ENCODE data around the gene PLPPR4. TPM values are rescaled to one million over a fixed set of nuclear protein-coding genes. Genes with fewer than 3 reads are reported as not detected.
"Not testable (repeated sequence)": the region's sequence is repeated elsewhere in the genome, so short reads cannot be mapped to it uniquely, and the experiment has no call there.

The PLPPR4 gene
- total RNA-seq, 1 donor from 2014 or later, result 3.9 TPM

- DNase-seq, result no peak
Measured at GRCh38 chr1:99269321-99269720, 5.0 kb downstream of the PLPPR4 start.

- DNase-seq, result no peak
Measured at GRCh38 chr1:99270646-99271045, 6.4 kb downstream of the PLPPR4 start.

DNA sequence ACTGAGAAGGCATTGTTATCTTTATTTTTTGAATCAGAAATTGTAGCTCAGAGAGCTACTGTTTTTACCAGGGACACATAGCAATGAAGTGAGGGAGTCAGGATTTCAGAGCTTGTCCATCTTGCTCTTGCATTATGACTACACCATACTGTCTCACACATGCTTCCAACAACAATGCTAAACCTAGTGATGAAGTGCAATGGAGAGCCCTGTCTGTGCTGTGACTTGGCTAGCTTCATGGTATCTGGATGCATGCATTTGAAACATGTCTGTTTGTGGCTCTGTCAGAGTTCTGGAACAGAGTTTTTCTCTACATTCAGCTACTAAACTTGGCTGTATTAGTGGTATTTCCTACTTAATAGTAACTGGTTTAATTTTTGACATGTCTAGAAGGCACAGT is 7.0 kb downstream of the PLPPR4 start:
- DNase-seq, result no peak

- DNase-seq, result no peak
Measured at GRCh38 chr1:99277066-99277465, 12.8 kb downstream of the PLPPR4 start.

DNA sequence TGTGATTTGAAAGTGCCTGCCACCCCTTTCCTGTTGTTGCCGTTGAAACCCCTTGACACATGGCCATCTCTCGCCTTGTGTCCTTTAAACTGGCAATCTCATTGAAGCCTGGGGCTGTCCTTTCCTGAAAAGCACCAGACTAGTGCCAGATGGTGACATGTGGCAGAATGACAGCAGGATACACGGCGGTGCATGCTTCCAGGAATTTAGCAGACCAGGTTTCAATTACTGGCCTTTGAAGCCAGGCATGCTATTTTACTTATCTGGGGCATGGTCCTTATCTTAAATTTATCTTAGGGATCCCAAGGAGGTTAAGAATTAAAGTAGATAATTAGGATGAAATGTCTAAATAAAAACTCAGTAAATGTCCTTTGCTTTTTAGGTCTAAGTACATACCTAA is 15.2 kb downstream of the PLPPR4 start:
- DNase-seq, result no peak

DNA sequence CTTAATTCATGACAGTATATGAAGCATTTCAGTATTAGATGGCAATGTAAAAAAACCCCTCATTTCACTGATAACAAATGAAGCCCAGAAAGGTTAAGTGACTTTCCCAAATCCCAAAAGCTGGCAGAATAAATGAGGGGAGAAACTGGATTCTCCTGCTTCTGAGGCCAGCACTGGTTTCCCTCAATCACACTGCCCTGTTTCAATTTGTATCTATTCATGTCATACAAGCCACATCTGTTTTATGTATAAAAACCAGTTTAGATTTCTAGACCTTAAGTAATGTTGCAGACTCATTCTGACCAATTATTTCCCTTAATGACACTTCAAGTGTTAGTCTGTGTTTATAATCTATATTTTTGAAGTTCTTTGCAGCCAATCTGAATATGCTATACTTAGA is 16.8 kb downstream of the PLPPR4 start:
- no peak for DNase-seq

DNA sequence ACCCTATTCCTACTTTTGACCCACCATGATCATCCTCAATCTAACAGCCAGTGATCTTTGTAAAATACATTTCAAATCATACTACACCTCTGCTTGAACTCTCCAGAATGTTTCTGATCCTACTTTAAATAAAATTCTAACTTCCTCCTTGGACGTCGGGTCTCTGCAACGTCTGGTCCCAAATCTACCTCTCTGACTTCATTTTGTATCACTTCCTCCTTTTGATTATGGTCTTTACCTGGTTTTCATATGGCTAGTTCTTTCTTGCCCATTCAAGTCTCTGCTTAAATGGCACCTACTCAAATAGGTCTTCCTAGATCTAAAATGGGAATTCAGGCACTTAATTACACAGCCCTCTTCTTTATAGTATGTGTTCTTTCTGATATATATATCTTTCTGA is 18.2 kb downstream of the PLPPR4 start:
- no peak for DNase-seq

- DNase-seq, result not testable (repeated sequence)
Measured at GRCh38 chr1:99283521-99283920, 19.2 kb downstream of the PLPPR4 start.

DNA sequence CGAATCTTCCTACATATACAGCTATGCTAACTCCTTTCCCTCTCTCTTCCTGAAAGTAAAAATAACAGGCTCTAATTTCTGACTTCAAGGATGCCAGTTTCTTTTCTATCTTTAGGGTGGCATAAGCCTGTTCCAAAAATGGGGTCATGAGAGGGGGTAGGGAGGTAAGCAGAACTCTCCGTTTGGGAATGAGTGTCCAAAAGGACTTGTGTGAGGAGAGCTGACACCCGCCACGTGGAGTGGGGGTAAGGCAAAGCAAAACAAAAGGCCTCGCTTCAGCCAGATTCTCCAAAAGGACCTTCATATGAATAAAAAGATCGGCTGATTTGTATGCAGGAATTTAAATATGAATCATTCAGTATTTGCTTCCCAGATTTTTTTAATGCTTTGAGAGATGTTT is 28.6 kb downstream of the PLPPR4 start:
- DNase-seq, result no peak

DNA sequence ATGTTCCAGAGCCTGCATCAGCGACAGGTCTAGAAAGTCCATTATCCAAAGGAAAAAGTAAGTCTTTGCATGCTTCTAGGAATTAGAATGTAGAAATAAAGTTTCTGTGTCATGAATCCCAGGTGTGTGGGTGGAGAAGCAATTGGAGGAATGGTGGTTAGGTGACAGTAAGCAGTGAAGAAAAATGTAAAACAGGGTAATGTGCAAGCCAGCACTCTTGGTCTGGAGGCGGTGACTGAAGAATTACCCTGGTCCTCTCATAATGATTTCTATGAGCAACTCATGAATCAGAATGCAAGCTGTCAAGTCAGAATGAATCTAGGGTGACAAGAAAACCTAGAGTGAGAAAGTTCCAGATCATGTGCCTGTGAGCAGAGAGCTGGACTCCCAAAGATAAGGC is 33.6 kb downstream of the PLPPR4 start:
- no peak for DNase-seq

GRCh38 chr1:99304725-99305282 is 40.5 kb downstream of the PLPPR4 start:
- no peak for DNase-seq

DNA sequence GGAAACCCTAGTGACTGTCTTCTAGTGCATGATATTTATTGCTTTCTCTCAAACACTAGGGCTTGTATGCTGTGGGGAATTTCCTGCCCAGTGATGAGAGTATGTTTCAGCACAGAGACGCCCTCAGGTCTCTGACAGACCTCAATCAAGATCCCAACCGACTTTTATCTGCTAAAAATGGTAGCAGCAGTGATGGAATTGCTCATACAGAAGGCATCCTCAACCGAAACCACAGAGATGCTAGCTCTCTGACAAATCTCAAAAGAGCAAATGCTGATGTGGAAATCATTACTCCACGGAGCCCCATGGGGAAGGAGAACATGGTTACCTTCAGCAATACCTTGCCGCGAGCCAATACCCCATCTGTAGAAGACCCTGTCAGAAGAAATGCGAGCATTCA is 41.3 kb downstream of the PLPPR4 start:
- DNase-seq, result no peak

DNA sequence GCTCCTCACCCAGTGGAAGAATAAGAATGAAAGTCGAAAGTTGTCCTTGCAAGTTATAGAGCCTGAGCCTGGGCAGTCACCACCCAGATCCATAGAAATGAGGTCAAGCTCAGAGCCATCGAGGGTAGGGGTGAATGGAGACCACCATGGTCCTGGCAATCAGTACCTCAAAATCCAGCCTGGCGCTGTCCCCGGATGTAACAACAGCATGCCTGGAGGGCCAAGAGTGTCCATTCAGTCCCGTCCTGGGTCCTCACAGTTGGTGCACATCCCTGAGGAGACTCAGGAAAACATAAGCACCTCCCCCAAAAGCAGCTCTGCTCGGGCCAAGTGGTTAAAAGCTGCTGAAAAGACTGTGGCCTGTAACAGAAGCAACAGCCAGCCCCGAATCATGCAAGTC is 41.8 kb downstream of the PLPPR4 start:
- DNase-seq, result no peak

- DNase-seq, result no peak
Measured at GRCh38 chr1:99306644-99307043, 42.4 kb downstream of the PLPPR4 start.

- no peak for DNase-seq
Measured at GRCh38 chr1:99315305-99315704, 51.0 kb downstream of the PLPPR4 start.

- DNase-seq, result no peak
Measured at GRCh38 chr1:99326215-99326949, 62.1 kb downstream of the PLPPR4 start.

- no peak for DNase-seq
Measured at GRCh38 chr1:99327357-99327756, 63.1 kb downstream of the PLPPR4 start.

DNA sequence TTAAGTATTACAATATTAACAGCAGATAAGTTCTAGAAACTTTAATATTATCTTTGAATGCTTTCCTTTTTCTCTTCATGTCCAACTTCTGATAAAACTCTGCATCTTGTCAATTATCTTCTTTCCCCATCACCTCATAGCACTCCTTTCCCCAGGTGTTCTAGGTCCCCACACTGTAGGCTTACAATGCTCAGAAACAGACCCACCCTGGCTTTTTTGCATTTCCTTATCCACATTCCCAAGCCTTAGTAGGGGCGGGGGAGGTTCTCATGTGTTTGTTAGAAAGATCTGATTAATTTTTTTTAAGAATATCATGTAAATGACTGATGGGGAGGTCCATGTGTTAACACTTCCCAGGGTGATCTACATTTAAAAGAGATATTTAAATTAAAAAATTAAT is 63.9 kb downstream of the PLPPR4 start:
- DNase-seq, result no peak

- DNase-seq, result no peak
Measured at GRCh38 chr1:99331083-99331482, 66.8 kb downstream of the PLPPR4 start.

DNA sequence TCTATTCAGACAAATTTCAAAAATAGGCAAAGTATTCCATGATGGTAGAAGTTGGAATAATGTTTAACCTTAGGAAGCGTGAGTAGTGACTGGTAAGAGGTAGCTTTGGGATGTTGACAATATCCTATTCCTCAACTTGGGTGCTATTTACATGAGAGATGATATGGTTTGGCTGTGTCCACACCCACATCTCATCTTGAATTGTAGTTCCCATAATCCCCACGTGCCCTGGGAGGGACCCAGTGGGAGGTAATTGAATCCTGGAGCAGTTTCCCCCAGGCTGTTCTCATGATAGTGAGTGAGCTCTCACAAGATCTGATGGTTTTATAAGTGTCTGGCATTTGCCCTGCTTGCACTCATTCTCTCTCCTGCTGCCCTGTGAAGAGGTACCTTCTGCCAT is 67.3 kb downstream of the PLPPR4 start:
- no peak for DNase-seq

DNA sequence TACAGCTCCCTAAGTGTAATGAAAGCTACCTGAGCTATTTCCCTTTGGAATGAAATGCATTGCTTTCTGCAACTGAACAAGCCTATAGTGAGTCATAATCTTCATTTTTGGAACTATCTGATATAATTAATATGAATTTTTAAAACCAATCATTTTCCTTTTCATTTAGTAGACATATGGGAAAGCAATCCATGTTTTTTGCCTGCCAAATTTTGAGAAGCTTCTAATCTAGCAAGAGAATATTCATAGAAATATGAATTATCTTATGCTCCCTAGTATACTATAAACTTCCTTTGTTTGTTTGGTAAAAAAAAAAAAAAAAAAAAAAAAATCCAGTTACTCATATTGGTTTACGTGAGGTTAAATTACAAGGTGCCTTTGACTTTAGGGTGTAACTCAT is 68.3 kb downstream of the PLPPR4 start:
- no peak for DNase-seq

DNA sequence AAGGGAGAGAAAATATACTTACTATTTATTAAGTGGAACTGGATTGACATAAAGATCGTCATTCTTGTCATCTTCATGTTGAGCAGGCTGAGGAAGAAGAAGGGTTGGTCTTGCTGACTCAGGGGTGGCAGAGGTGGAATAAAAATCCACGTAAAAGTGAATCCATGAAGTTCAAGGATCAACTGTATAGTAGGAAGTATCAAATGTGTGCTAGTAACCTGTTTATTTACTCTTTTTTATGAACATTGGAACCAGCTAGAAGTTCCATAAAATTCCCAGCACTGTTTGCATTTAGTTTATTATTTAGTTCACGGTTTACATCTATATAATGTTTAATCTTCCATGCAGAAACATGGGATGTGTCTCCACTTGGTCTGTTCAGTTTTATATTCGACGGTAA is 70.7 kb downstream of the PLPPR4 start:
- no peak for DNase-seq

GRCh38 chr1:99347041-99347684 is 82.9 kb downstream of the PLPPR4 start:
- DNase-seq, result no peak

All from skin of body (tissue), 2 donors.